Mesenteric fat pad (tissue), 1 donor: ENCODE data around the gene EIF2S1. TPM values are rescaled to one million over a fixed set of nuclear protein-coding genes. Genes with fewer than 3 reads are reported as not detected.
"Not testable (repeated sequence)": the region's sequence is repeated elsewhere in the genome, so short reads cannot be mapped to it uniquely, and the experiment has no call there.

ENCODE experiments used
- DNase-seq: peaks from one replicate; pipeline ENCODE4 v3.0.0-alpha.2; 2020; ENCODE audit warnings: low spot score
- long read RNA-seq: library from polyadenylated mRNA; unstranded; transcript quantifications from one replicate; pipeline ENCODE4 v2.0.0, GENCODE V29; 2020
- total RNA-seq: library from RNA; stranded (reverse); fragmentation: NEBNext Ultra II Directional; extraction: Animal tissue kit (Norgen Biotek cat#: 25700); gene quantifications from one replicate; pipeline ENCODE4 v1.2.1, GENCODE V29; 2021
- donor health status: DM: yes; HTN: yes; CAD: no.

EIF2S1 gene
- total RNA-seq: 91.2 TPM
- long read RNA-seq, full-length matches to known transcripts: 285 of 310 reads
- long read RNA-seq, partial matches to known transcripts: 6 of 310 reads
- long read RNA-seq, other reads (novel, unspliced or antisense): 19 of 310 reads

DNA sequence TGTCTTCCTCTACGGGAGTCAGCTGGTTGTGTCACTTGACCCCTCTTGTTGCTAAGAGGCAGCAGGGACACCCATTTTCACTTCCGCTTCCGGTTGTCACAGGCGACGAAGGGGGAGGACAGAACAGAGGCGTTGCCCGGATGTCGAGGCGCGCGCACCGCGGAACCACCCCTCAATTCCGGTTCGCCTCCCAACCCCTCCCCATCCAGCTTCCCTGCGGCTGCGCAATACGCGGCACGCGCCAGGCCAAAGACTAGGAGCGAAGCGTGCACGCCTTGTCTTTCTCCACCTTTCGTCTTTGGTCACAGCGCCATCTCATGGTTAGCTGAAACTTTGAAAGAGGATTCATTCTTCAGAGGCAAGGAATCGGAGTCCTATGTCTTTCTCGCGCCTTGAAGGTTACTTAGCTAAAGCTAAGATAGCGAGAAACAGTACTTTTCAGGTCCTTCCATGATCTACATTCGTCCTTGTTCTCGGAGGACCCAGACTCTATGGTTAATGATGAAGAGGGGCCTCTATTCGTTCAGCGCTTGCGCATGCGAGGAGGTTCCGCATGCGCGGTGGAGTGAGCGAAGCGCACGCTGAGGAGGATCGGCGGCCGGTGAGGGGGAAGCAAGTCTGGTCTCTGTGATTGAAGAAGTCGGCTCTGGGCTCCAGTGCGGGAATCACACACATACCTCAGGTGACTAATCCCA is at the start of gene EIF2S1, which contains the start of gene ATP6V1D:
EIF2S1 (plus strand) TSS at position 554 of the 695 bp plus-strand sequence. CDS start 4,440 bp downstream, outside the sequence.
ATP6V1D (minus strand) TSS at position 30 of the 695 bp plus-strand sequence. CDS start 106 bp downstream, outside the sequence.
- DNase-seq: peak; percentile 100

DNA sequence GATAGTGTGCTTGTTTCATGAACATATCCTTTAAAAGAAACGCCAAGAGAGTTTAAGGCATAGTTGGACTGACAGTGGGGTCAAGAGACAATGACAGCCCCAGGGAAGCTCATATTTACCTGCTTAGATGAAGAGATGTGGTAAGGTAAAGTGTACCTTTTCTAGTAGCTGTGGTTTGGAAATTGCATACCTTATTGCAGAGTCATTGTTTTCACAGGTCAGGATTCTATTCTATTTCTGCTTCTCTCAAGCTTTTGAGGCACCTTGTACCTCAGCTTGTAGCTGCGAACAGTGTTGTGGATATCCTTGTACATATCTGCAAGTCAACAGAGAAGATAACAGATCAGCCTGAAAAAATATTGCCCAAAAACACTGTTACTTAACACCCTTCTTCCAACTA is 48.3 kb upstream of the EIF2S1 start:
- no peak for DNase-seq

DNA sequence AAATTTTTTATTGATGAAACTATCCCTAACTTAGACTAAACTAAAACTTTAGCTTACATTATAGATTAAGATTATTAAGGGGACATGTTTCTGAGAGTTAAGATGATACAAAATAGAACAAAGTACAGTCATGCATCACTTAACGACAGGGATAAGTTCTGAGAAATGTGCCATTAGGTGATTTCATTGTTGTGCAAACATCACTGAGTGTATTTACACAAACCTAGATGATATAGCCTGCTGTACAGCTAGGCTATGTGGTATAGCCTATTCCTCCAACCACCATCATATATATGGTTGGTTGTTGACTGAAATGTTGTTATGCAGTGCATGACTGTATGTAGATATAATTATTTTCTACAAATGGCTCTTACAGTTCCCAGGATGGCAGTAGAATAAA is 47.0 kb upstream of the EIF2S1 start:
- no peak for DNase-seq

DNA sequence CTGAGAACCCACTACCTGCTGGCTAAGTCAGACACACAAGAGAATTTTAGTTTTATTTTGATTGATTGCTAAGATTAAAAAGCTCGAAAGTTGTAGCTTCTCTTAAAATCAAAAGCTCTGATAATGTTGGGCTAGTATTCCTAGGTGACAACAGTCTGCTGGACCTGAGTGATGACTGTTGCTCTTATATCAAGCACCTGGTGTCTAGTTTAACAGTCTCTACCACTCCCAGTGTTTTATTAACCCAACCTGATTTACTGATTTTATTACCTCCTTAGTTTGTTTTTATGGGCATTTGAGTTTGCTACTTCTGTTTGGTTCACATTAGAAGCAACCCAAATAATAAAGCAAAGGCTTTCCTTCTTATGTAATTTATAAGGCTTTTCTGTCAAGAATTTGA is 42.3 kb upstream of the EIF2S1 start:
- DNase-seq: no peak

DNA sequence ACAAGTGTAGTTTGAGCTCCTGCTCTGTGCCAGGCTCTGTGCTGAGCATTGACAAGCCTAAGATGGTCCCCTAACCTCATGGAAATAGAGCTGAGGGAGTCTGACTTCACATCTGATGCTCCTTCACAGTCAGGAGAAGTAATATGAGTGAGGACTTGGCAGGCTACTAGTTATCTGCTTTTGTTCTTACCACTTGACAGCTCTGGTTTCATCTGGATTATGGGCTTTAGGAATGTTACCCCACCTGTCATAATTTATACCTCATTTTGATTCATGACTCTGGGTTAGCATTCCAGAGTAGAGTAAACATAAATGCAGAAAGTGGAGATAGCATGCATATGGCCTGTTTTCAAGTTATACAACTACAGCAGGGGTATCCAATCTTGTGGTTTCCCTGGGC is 41.0 kb upstream of the EIF2S1 start:
- no peak for DNase-seq

DNA sequence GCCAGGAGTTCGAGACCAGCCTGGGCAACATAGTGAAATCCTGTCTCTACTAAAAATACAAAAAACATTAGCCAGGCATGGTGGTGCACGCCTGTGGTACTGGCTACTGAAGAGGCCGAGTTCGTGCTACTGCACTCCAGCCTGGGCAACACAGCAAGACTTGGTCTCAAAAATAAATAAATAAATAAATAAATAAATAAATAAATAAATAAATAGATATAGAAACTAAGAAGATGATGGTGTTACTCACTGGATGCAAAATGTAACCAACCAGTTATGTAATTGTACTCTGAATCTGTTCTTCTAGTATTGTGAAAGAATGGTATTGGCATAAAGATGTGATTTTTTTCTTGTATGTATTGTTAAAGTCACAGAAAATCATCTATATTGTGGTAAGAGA is 30.5 kb upstream of the EIF2S1 start:
- DNase-seq: not testable (repeated sequence)

DNA sequence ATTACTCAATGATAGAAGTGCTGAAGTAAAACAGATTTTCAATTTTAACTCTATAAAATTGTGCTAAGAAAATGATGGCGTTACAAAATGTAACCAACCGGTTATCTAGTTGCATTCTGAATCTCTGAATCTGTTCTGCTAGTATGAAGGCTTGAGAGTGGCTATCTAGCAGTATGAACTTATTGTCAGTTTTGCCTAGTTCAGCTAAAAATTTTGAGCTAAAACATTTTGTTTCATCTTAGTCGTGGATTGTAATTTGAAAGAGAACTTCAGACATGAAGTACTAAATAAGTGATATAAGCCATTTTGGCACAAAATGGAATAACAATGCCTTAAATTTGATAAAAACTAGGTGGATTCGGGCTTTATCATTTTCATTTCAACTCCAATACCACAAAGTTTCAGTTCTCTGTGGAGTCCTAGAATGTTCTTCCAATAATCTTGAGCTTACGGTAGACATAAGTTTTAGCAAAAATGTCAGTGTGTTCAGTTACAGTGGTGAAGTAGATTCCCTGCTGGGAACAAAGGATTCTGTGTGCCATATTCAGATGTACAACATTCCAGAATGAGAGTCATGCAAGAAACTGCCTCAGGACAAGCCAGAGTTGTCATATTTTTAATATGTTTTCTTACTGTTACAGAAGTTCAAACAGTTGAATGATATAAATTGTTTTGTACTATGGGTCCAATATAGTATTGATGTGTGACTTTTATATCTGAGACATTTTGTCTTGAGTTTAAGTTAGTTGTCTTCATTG is 28.6 kb upstream of the EIF2S1 start:
- no peak for DNase-seq

DNA sequence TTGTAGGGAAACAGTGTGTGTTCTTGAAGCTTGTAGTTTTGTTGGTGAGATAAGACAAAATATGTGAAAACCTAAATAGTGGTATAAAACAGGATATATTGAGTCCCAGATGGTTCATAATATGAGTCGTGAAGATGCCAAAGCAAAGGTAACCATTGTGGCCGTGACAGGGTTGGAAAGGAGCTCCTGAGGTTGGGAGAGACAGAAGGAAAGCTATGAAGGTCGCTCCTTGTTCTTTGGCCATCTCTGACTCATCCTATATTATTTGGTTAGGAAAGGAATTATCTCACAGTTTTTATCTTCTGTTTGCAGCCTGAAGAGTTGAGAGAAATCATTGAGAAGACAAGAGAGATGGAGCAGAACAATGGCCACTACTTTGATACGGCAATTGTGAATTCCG is 27.7 kb upstream of the EIF2S1 start:
- DNase-seq: no peak

DNA sequence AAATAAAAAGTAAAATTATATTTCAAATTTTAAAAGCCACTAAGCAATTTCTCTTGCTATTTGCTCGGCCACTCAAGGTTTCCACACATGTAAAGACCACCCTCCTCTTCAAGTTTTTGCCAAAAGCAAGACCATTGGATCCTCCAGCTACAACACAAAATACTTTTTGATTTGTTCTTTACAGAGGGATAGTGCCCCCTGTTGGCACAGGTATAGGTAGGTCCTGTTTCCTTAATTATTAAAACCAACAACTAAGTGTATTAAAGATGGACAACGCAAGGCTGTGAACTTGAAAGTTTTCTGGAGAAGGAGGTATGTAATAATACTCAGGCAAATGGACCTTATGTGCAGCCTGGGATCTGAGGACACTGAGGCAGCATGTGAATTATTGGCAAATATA is 24.3 kb upstream of the EIF2S1 start:
- no peak for DNase-seq

DNA sequence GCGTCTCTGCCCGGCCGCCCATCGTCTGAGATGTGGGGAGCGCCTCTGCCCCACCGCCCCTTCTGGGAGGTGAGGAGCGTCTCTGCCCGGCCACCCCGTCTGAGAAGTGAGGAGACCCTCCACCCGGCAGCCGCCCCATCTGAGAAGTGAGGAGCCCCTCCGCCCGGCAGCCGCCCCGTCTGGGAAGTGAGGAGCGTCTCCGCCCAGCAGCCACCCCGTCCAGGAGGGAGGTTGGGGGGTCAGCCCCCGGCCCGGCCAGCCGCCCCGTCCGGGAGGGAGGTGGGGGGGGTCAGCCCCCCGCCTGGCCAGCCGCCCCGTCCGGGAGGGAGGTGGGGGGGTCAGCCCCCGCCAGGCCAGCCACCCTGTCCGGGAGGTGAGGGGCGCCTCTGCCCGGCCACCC is 18.9 kb upstream of the EIF2S1 start:
- not testable (repeated sequence) for DNase-seq

DNA sequence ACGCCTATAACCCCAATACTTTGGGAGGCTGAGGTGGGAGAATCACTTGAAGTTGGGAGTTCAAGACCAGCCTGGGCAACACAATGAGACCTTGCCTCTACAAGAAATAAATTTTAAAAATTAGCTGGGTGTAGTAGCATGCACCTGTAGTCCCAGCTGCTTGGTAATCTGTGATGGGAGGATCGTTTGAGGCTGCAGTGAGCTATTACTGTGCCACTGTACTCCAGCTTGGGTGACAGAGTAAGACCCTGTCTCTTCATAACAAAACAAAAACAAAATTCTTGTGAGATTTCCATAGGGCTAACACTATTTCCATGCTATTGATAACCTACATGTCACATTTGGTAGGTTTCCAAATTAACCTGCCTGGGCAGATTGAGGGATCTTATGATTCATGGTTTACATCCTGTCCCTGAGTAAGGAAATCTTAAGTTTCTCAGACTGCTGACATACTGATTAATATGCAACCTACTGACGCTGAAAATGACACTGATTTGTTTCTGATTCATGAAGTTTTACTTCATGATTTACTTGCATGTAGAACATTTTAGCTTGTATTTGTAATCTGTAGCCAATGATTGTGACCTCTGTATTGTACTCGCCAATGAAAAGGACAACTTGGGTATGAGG is 16.4 kb upstream of the EIF2S1 start:
- no peak for DNase-seq

DNA sequence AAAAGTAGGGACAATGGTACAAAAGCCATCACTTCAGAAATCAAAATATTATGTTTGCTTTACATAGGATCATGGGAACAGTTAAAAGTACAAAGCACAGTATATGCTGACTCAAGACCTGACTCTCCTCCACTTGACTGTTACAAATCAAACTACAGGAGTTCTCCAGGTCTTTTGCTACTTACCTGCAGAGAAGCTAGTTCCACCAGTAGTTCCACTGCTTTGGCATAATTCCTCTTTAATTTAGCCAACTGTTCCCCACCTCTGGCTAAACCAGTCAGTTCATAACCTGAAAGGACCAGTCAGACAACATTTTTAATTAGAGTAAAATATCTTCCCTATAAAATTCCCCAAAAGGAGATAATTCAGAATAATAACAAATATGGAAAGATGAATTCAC is 14.5 kb upstream of the EIF2S1 start:
- DNase-seq: no peak

DNA sequence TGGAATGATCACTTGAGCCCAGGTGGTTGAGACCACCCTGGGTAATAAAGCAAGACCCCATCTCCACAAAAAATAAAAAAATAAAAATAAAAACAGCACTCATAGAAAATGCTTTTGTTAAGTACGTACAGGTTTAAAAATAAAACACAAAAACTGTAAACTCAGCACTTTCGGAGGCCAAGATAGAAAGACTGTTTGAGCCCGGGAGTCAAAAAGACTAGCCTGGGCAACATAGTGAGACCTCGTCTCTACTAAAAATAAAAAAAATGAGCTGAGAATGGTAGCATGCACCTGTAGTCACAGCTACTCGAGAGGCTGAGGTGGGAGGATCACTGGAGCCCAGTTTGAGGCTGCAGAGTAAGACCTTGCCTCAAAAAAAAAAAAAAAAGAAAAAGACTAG is 8.1 kb upstream of the EIF2S1 start:
- no peak for DNase-seq

DNA sequence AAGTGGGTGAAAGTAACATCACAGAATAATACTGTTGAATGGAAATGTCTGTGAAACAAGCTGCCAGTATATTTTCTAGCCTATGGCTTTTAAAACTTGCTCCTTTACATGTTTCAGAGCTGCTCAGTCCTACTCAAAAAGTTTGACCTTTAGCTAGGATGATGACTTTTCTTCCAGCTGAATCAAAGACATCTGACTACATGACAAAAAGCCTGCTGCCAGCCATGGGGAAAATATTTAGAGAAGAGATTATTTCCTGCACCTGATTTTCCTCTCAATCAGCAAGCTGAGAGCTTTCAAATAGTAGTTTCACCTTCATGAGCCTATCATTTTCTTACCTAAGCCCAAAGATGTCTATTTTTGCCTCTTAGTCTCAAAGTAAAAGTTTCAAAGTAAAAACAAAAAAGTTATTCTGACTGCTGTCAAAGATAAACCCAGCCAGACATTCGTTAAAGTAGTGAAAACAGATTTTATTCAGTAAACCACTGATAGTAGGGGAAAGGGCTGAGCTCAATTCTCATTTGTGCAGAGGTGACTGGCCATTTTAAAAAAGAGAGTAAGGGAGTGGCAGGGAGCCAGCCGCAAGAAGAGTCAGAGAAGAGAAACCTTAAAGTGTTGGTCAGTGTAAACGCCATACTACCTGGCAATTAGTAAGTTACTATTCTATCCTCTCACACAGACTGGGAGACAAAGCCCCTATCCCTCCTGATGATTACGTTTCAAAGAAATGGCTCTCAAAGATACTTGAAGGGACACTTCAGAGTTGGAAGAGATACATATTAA is 2.8 kb upstream of the EIF2S1 start:
- DNase-seq: no peak

DNA sequence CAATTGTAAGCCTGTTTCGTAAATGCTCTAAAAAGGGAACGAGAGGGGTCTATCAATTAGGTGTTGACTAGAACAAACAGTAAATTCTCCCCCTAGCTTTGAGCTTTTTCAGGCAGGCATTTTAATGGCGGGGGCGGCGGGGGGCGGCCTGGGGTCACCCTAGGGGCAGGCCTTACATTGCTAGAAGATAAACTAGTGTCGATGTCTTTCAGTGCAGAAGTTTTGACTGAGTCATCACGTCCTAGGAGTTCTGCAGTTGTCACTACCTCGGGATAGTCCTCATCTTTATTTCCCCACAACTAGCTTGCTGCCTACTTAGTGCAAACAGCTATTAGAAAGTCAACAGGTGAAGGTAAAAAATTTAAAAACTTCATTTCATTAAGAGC is 2.2 kb upstream of the EIF2S1 start:
- no peak for DNase-seq

DNA sequence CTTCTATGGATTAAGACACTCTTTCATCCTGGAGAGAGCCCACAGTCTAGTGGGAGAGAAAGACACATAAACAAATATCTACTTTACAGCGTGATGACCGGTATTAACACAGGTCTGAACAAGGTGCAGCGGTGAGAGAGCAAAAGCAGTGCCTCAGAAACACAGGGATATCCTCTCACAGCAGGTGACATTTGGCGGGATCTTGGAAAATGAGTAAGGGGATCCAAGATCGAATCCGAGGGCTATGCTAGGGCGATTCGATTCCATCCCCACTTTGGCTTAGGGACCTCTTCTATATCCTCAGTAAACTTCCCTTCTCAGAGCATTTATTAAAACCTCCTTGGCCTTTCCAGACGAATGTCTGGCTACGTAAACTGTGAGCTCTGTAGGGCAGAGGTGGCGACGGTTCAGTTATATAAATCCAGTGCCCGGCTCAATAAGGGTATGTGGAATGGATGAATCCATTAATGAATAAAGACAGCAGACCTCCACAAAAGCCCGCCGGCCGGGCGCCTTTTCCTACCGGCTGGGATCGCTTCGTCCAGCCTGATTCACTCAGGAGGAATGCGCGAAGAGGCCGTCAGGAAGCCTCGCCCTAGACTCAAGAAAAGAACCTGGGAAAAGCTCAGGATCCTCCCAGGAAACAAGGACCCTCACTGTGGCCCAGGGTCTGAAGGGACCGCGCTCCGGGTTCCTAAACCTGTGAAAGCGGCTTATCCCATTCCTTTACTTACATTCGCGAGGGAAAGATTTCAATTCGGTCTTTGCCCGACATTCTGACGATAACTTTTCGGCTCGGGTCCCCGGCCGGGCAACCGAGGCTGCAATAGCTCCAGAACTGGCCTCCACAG is 979 bp upstream of the EIF2S1 start:
- no peak for DNase-seq

DNA sequence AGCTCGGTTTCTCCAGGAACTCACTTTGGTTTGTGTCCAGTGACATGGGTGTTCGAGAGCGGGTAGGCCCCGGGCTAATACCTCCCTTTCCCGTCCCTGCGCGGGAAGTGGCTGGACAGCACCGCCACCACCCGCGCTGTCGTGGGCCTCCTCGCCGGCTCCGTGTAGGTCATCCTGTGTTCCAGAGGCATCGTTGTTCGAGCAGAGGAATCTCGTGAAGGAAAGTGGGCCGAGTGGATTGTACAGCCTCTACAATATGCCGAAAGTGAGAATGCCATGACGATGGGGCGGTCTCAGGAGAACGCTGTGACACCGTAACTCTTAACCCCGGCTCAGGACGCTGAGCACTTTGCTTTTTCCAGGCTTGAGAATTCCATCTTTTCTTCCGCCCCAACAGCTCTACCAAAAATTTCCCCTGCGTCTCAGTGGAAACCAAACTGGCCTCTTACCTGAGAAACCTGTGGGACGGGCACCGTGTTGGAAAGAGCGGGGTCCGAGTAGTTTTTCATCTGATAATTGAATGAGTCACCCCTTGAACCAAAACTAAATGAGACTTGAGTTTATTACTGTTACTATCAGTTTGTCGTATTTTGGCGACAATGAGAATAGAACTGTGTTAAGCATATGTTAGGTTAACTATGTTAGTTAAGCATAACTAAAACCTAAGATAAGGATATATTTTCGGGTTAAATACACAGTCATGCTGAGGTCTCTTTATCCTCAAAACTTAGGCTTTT is 510 bp downstream of the EIF2S1 start:
- DNase-seq: no peak

DNA sequence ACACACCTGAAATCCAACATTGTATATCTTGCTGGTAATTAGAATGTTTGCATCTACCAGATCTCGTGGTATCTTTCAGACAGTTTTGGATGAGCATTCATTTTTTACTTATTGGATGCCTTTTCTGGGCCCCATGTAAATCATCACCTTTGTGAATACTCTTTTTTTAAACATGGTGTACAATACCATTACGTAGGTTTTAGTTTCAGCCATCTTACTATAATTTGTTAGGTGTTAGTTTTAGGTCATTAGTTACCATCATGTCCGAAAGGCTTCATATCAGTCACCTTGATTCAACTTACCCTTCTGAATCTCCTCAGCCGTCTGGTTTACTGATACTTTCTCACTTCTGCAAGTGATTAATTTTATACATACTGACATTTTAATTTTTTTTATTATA is 5.3 kb downstream of the EIF2S1 start:
- DNase-seq: no peak

DNA sequence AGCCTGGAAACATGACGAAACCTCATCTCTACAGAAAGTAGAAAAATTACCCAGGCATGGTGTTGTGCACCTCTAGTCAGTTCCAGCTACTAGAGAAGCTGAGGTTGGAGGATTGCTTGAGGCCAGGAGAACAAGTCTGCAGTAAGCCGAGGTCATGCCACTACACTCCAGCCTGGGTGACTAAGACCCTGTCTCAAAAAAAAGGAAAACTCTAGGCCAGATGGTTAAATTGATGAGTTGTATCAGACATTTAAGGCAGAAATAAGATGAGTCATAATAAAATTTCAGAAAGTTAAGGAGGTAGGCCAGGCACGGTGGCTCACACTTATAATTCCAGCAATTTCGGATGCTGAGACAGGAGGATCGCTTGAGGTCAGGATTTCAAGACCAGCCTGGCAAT is 10.7 kb downstream of the EIF2S1 start:
- DNase-seq: no peak
